GM10248 (cell line): Measurements from ENCODE around the gene IGSF11.
"Not testable (repeated sequence)": the region's sequence is repeated elsewhere in the genome, so short reads cannot be mapped to it uniquely, and the experiment has no call there.

Experiments
- CTCF ChIA-PET: fragments of 300-600 bp; sonication (Branson Sonifier 250); formaldehyde crosslinking; extraction: SDS; loops from one replicate; lab custom pipeline; 2021; ENCODE audit warnings: antibody characterized with exemption; lab: Yijun Ruan, JAX
- POLR2A ChIA-PET: fragments of 350-650 bp; sonication (Branson Sonifier 250); formaldehyde crosslinking; extraction: SDS; loops from one replicate; lab custom pipeline; 2020; ENCODE audit warnings: antibody characterized with exemption; lab: Yijun Ruan, JAX
- DNase-seq: peaks from one replicate; pipeline ENCODE4 v3.0.0; 2012; ENCODE audit errors: extremely low spot score
- CTCF ChIP-seq: IDR thresholded peaks from 2 replicates; pipeline ENCODE4 v1.5.1; 2012; ENCODE audit warnings: mild to moderate bottlenecking, low read depth; ENCODE audit errors: extremely low read depth, missing control alignments, control extremely low read depth

The IGSF11 gene

GRCh38 chr3:118886708-118887107 lies 147.9 kb downstream of the IGSF11 start:
- DNase-seq, result no peak
- CTCF ChIA-PET, result interaction anchor here (5.6 kb wide), 1 partner anchor 795 kb away, joined by 56 read pairs; no protein-coding TSS in a partner anchor

DNA sequence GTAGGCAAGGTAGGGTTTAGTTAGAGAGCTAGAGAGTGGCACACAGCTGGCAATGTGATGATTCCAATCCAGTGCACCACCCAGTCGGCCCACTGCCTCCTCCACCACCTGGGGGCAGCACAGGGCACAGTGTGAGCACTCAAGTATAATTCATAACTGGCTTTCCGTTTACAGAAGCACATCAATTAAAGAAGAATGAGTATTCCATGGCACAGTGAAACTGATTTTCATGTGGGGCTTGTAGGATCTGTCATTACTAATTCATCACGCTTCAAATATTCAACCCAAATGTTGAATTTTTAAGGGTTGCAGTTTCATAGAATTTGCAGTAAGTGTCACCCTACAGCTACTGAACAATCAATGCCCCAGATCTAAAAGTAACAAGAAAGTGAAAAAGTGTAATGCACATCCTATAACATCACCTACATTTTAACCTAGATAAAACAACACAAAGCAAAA lies 149.9 kb downstream of the IGSF11 start:
- ChIA-PET CTCF (interaction anchor here (0.6 to 10.3 kb wide), 47 partner anchors 8 to 1531 kb away, joined by 3 to 240 read pairs (median 4); partner anchors contain the start of genes B4GALT4, COX17, IGSF11 and LRRC58), POLR2A (no interaction called here)
- TF ChIP-seq CTCF, result peak; percentile 88

More at GRCh38 chr3:118886708-118887107, 147.9 kb downstream of the IGSF11 start:
- POLR2A ChIA-PET, result no interaction called here
- TF ChIP-seq CTCF, result no peak

GRCh38 chr3:118882353-118882947 lies 152.2 kb downstream of the IGSF11 start:
- DNase-seq, result peak; percentile 28

More for the DNA sequence above, 149.9 kb downstream of the IGSF11 start:
- peak; percentile 32 for DNase-seq

DNA sequence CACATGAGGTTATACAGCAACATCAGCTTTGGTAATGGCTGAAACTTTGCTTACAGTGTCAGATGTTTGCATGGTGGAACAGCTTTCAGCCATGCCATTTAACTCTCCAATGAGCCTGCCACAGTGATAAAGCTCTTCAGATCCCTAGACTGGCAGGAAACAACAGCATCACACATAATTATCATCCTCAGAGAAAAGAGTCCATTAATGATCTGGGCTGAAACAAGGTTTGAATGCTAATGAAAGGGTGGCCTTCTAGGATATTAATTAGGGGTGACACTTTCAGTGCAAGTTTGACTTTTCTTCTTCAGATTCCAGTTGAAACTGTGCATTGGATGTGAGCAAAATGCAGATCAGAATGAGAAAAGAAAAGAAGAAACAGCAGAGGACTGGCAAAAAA lies 166.6 kb downstream of the IGSF11 start:
- ChIA-PET POLR2A (no interaction called here), CTCF (interaction anchor here (4.9 kb wide), 1 partner anchor 16 kb away, joined by 30 read pairs; no protein-coding TSS in a partner anchor)
- no peak for TF ChIP-seq CTCF
- no peak for DNase-seq

More at GRCh38 chr3:118882353-118882947, 152.2 kb downstream of the IGSF11 start:
- POLR2A ChIA-PET, result no interaction called here
- CTCF ChIA-PET, result interaction anchor here (0.6 to 10.3 kb wide), 33 partner anchors 8 to 1912 kb away, joined by 3 to 240 read pairs (median 5); partner anchors contain the start of genes B4GALT4, IGSF11 and TEX55
- TF ChIP-seq CTCF, result peak; percentile 73

- TF ChIP-seq CTCF, result peak; percentile 32
- ChIA-PET CTCF (interaction anchor here (0.7 to 2.2 kb wide), 5 partner anchors 9 to 20 kb away, joined by 3 to 10 read pairs (median 4); no protein-coding TSS in a partner anchor), POLR2A (no interaction called here)
- DNase-seq, result no peak
Observed at GRCh38 chr3:118863731-118864322, 170.8 kb downstream of the IGSF11 start.

DNA sequence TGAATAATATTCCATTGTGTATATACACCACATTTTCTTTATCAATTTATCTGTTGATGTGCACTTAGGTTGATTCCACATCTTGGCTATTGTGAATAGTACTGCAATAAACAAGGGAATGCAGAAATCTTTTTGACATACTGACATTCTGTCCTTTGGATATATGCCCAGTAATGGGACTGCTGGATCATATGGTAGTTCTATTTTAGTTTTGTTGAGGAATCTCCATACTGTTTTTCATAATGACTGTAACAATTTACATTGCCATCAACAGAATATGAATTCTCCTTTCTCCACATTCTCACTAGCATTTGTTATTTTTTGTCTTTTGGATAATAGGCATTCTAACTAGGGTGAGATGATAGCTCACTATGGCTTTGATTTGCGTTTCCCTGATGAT lies 174.7 kb downstream of the IGSF11 start:
- TF ChIP-seq CTCF, result no peak
- ChIA-PET POLR2A (no interaction called here), CTCF (interaction anchor here (1.2 to 2.0 kb wide), 3 partner anchors 9 to 448 kb away, joined by 3 to 8 read pairs (median 3); no protein-coding TSS in a partner anchor)
- no peak for DNase-seq

DNA sequence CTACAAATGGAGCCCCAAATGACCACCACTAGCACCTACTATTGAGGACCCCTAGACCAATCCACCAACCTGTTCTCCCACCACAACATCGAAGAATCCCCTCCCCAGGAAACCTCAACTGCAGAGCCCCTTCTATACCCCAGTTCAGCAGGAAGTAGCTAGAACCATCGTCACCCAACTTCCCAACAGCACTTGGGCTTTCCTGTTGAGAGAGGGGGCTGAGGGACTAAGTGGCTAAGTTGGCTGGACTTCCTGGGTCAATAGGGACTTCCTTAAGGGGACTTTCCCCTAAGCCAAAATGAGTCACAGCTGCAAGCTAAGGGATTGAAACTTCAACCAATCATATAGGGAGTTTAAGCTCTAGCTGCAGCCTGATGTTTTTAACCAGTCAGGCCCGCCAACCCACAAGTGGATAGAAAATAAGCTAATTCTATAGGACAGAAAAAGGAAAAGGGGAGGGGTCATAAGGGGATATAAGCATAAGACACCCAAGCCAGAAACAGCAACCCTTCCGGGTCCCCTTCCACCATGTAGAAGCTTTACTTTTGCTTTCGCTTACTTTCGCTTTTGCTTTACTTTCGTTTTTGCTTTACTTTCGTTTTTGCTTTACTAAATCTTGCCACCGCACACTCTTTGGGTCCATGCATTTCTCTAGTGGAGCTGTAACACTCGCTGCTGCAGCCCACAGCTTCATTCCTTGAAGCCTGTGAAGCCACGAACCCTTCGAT lies 183.0 kb downstream of the IGSF11 start:
- peak; percentile 19 for DNase-seq
- CTCF ChIA-PET, result interaction anchor here (1.0 to 1.4 kb wide), 3 partner anchors 8 to 33 kb away, joined by 3 to 4 read pairs (median 3); no protein-coding TSS in a partner anchor
- POLR2A ChIA-PET, result not testable (repeated sequence)
